HCT116 (cell line): ENCODE results near the gene BFAR. TPM values are rescaled to one million over a fixed set of nuclear protein-coding genes. Genes with fewer than 3 reads are reported as not detected.

Experiments used
- ATAC-seq: fragments of 200-7000 bp; cut with Tn5 transposase; 2 replicates; pipeline ENCODE4 v1.9.1; 2020; ENCODE audit warnings: mild to moderate bottlenecking, moderate library complexity
- BruUV-seq: library from RNA; stranded (reverse); fragments of 400-500 nt; replicated peaks from 2 replicates; lab custom pipeline; 2021; lab: Mats Ljungman, UMichigan
- CTCF ChIA-PET: fragments of 300-600 bp; sonication (Branson Sonifier 250); formaldehyde crosslinking; loops from one replicate; lab custom pipeline; 2021; ENCODE audit warnings: antibody characterized with exemption; lab: Charles Lee
- POLR2A ChIA-PET: fragments of 300-600, 350-600 bp; sonication (Branson Sonifier 250); formaldehyde crosslinking; loops from one replicate; lab custom pipeline; 2021; ENCODE audit warnings: antibody characterized with exemption; lab: Charles Lee
- RAD21 ChIA-PET, 2 experiments: fragments of 300-600 bp; sonication (Branson Sonifier 250); formaldehyde crosslinking; loops; one replicate each; lab custom pipeline; 2023; ENCODE audit warnings: low total read pairs in 2 of 2; ENCODE audit not compliant: uncharacterized antibody in 2 of 2, unreplicated experiment in 2 of 2, low non-redundant PET in 1 of 2; lab: Charles Lee
- DNase-seq: peaks from one replicate; pipeline ENCODE4 v3.0.0-alpha.2; 2010; ENCODE audit warnings: low read depth, low spot score
- H2AFZ ChIP-seq: fragments of 200-600 bp; shearing (Covaris generic), sonication (generic); 2 replicates; pipeline ENCODE4 v1.6.1; 2017; ENCODE audit warnings: low read depth, mixed run types, mixed read lengths, antibody characterized with exemption, low read length; ENCODE audit not compliant: poor library complexity, severe bottlenecking
- H3K27ac ChIP-seq: 2 replicates; pipeline ENCODE4 v1.5.1; 2012; ENCODE audit warnings: low read depth, low read length
- H3K27me3 ChIP-seq: fragments of 200-600 bp; sonication (generic); 2 replicates; pipeline ENCODE4 v1.6.1; 2016; ENCODE audit warnings: mixed run types, low read length, mixed read lengths; ENCODE audit not compliant: insufficient read depth
- H3K36me3 ChIP-seq, 2 experiments: fragments of 200-500 bp in 1 of 2; fragments of 200-600 bp in 1 of 2; sonication (Bioruptor generic) in 1 of 2; sonication (generic) in 1 of 2; 2 replicates each; pipeline versions ENCODE4 v1.5.1 to v1.6.1; 2014 to 2016; ENCODE audit warnings: low read length in 2 of 2, inconsistent platforms in 1 of 2, mixed read lengths in 1 of 2, mixed run types in 1 of 2; ENCODE audit not compliant: insufficient read depth in 2 of 2, control insufficient read depth in 1 of 2
- H3K4me1 ChIP-seq, 2 experiments: fragments of 200-600 bp in 1 of 2; sonication (generic) in 1 of 2; 2 replicates each; pipeline versions ENCODE4 v1.5.1 to v1.6.1; 2012 to 2017; ENCODE audit warnings: low read length in 2 of 2, inconsistent platforms in 1 of 2, mild to moderate bottlenecking in 1 of 2, mixed read lengths in 1 of 2, mixed run types in 1 of 2, moderate library complexity in 1 of 2; ENCODE audit not compliant: insufficient read depth in 2 of 2, control insufficient read depth in 1 of 2
- H3K4me2 ChIP-seq: fragments of 200-600 bp; sonication (generic); 2 replicates; pipeline ENCODE4 v1.6.1; 2017; ENCODE audit warnings: mixed run types, low read length, mixed read lengths
- H3K4me3 ChIP-seq, 2 experiments: fragments of 200-600 bp in 1 of 2; sonication (generic) in 1 of 2; replicated peaks in 1 of 2; 2 replicates each; pipeline ENCODE4 v1.5.1; 2011 to 2016; ENCODE audit warnings: low read length in 2 of 2, control low read depth in 1 of 2, low read depth in 1 of 2, mild to moderate bottlenecking in 1 of 2, mixed read lengths in 1 of 2, mixed run types in 1 of 2
- H3K79me2 ChIP-seq: fragments of 200-600 bp; sonication (generic); 2 replicates; pipeline ENCODE4 v1.6.1; 2017; ENCODE audit warnings: mild to moderate bottlenecking, mixed run types, low read length, moderate library complexity, mixed read lengths; ENCODE audit not compliant: insufficient read depth
- H3K9ac ChIP-seq: fragments of 200-600 bp; sonication (generic); 2 replicates; pipeline ENCODE4 v1.6.1; 2016; ENCODE audit warnings: low read length, mixed read lengths
- H3K9me2 ChIP-seq: fragments of 200-600 bp; sonication (generic), shearing (Covaris generic); 2 replicates; pipeline ENCODE4 v1.6.1; 2017; ENCODE audit warnings: mixed run types, mild to moderate bottlenecking, moderate library complexity; ENCODE audit not compliant: insufficient read depth
- H3K9me3 ChIP-seq, 2 experiments: fragments of 200-500 bp in 1 of 2; fragments of 200-600 bp in 1 of 2; sonication (Bioruptor generic) in 1 of 2; sonication (generic) in 1 of 2; 2 replicates each; pipeline ENCODE4 v1.6.1; 2014 to 2017; ENCODE audit warnings: low read length in 2 of 2, mixed read lengths in 2 of 2, inconsistent platforms in 1 of 2, low read depth in 1 of 2, mild to moderate bottlenecking in 1 of 2, mixed run types in 1 of 2, moderate library complexity in 1 of 2; ENCODE audit not compliant: control insufficient read depth in 1 of 2, insufficient read depth in 1 of 2
- H4K20me1 ChIP-seq: fragments of 200-600 bp; sonication (generic), shearing (Covaris generic); 2 replicates; pipeline ENCODE4 v1.6.1; 2017; ENCODE audit warnings: mixed run types, mild to moderate bottlenecking, moderate library complexity; ENCODE audit not compliant: insufficient read depth
- ELF1 ChIP-seq: IDR thresholded peaks from 2 replicates; pipeline ENCODE4 v1.6.1; 2012; ENCODE audit warnings: low read depth, borderline replicate concordance
- FOSL1 ChIP-seq: IDR thresholded peaks from 2 replicates; pipeline ENCODE4 v1.6.1; 2012; ENCODE audit warnings: low read depth
- POLR2A ChIP-seq: IDR thresholded peaks from 2 replicates; pipeline ENCODE4 v1.7.0; 2011; ENCODE audit warnings: borderline replicate concordance; ENCODE audit not compliant: insufficient read depth, insufficient read length; ENCODE audit errors: extremely low read depth
- POLR2AphosphoS5 ChIP-seq: IDR thresholded peaks from 2 replicates; pipeline ENCODE4 v1.6.1; 2011; ENCODE audit warnings: mild to moderate bottlenecking, low read depth, low read length, moderate library complexity
- SIN3A ChIP-seq: IDR thresholded peaks from 2 replicates; pipeline ENCODE4 v1.6.1; 2012; ENCODE audit warnings: low read depth
- TCF7L2 ChIP-seq: IDR thresholded peaks from 2 replicates; pipeline ENCODE4 v1.7.0; 2011; ENCODE audit warnings: borderline replicate concordance, inconsistent platforms; ENCODE audit not compliant: insufficient read depth, insufficient read length; ENCODE audit errors: extremely low read depth
- YY1 ChIP-seq: IDR thresholded peaks from 2 replicates; pipeline ENCODE4 v1.6.1; 2011; ENCODE audit warnings: low read length, low read depth, moderate library complexity, mild to moderate bottlenecking; ENCODE audit not compliant: insufficient replicate concordance; ENCODE audit errors: extremely low read depth
- intact Hi-C: fragments of 100-400 bp; cut with micrococcal nuclease; formaldehyde crosslinking; loops from 2 replicates; pipeline ENCODE4 v1.10.0; 2022
- total RNA-seq: library from RNA; stranded (reverse); gene quantifications from one replicate; pipeline ENCODE4 v1.2.1, GENCODE V29; 2021; ENCODE audit not compliant: unreplicated experiment
- TF ChIP-seq, protein P1 (sequence below): IDR thresholded peaks from 2 replicates; pipeline ENCODE4 v1.6.1; 2012; ENCODE audit warnings: low read depth
- TF ChIP-seq, protein P2 (sequence below): IDR thresholded peaks from 2 replicates; pipeline ENCODE4 v1.6.1; 2012

The BFAR gene
- total RNA-seq, 1 experiment from 2014 or later = 49.7 TPM

DNA sequence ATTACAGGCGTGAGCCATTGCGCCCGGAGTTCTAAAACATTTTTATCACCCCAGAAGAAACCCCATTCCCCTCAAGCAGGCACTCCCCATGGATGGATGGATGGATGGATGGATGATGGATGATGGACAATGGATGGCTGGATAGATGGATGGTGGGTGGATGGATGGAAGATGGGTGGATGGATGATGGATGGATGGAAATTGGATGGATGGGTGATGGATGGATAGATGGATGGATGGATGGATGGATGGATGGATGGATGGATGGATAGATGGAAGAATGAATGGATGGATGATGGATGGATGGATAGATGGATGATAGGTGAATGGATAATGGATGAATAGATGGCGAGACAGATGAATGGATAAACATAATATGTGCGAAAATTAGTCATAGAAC is 44.9 kb downstream of the BFAR start:
- Histone ChIP-seq H3K9me3 (no peaks in the 10 kb centered on the region), H3K27me3 (no peaks in the 10 kb centered on the region), H3K27ac (no peak overlapping the region), H3K9me2 (no peaks in the 10 kb centered on the region), H4K20me1 (no peaks in the 10 kb centered on the region), H2AFZ (no peak overlapping the region), H3K36me3 (no peaks in the 10 kb centered on the region), H3K9ac (no peak overlapping the region), H3K4me1 (no peaks in the 10 kb centered on the region), H3K4me2 (no peak overlapping the region), H3K4me3 (no peak overlapping the region), H3K79me2 (no peaks in the 10 kb centered on the region)
- DNase-seq (no peak), ATAC-seq (no peak)
- POLR2A ChIA-PET = no interaction called here
- TF ChIP-seq, protein P1, sequence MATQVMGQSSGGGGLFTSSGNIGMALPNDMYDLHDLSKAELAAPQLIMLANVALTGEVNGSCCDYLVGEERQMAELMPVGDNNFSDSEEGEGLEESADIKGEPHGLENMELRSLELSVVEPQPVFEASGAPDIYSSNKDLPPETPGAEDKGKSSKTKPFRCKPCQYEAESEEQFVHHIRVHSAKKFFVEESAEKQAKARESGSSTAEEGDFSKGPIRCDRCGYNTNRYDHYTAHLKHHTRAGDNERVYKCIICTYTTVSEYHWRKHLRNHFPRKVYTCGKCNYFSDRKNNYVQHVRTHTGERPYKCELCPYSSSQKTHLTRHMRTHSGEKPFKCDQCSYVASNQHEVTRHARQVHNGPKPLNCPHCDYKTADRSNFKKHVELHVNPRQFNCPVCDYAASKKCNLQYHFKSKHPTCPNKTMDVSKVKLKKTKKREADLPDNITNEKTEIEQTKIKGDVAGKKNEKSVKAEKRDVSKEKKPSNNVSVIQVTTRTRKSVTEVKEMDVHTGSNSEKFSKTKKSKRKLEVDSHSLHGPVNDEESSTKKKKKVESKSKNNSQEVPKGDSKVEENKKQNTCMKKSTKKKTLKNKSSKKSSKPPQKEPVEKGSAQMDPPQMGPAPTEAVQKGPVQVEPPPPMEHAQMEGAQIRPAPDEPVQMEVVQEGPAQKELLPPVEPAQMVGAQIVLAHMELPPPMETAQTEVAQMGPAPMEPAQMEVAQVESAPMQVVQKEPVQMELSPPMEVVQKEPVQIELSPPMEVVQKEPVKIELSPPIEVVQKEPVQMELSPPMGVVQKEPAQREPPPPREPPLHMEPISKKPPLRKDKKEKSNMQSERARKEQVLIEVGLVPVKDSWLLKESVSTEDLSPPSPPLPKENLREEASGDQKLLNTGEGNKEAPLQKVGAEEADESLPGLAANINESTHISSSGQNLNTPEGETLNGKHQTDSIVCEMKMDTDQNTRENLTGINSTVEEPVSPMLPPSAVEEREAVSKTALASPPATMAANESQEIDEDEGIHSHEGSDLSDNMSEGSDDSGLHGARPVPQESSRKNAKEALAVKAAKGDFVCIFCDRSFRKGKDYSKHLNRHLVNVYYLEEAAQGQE = no peak
- TF ChIP-seq YY1 = no peak
- no peak for TF ChIP-seq SIN3A
- TF ChIP-seq FOSL1 = no peak
- TF ChIP-seq, protein P2, sequence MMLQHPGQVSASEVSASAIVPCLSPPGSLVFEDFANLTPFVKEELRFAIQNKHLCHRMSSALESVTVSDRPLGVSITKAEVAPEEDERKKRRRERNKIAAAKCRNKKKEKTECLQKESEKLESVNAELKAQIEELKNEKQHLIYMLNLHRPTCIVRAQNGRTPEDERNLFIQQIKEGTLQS = no peak
- no peak for TF ChIP-seq POLR2AphosphoS5
- TF ChIP-seq POLR2A = no peak
- no peak for TF ChIP-seq TCF7L2
- no peak for TF ChIP-seq ELF1
- intact Hi-C loops = no loop called here
- BruUV-seq = no TSS peak
- CTCF ChIA-PET = no interaction called here
- RAD21 ChIA-PET = no interaction called here
